ENCODE data around the gene CLEC12A.
"Not testable (repeated sequence)": the region's sequence is repeated elsewhere in the genome, so short reads cannot be mapped to it uniquely, and the experiment has no call there.

The CLEC12A gene

GRCh38 chr12:9971181-9971580, at the start of gene CLEC12A:
CLEC12A (plus strand) TSS chr12:9971409; CDS start chr12:9971597, 188 bp downstream.
- no peak for DNase-seq (ENCODE audit: low spot score)

GRCh38 chr12:9922429-9922828, 48.8 kb upstream of the CLEC12A start:
- DNase-seq (ENCODE audit: low spot score), result no peak

GRCh38 chr12:9925705-9926393, 45.4 kb upstream of the CLEC12A start:
- peak; percentile 66 for DNase-seq (ENCODE audit: low spot score)

GRCh38 chr12:9926876-9927275, 44.3 kb upstream of the CLEC12A start:
- no peak for DNase-seq (ENCODE audit: low spot score)

GRCh38 chr12:9928607-9929006, 42.6 kb upstream of the CLEC12A start:
- DNase-seq (ENCODE audit: low spot score), result no peak

GRCh38 chr12:9931245-9931644, 40.0 kb upstream of the CLEC12A start:
- DNase-seq (ENCODE audit: low spot score), result no peak

- no peak for DNase-seq (ENCODE audit: low spot score)
These were observed 38.9 kb upstream of the CLEC12A start, which contains the start of gene CLEC2A for GRCh38 chr12:9932270-9932669. CLEC2A (minus strand) TSS chr12:9932370; CDS start chr12:9932329, 41 bp downstream.

GRCh38 chr12:9933958-9934357, 37.3 kb upstream of the CLEC12A start:
- no peak for DNase-seq (ENCODE audit: low spot score)

- no peak for DNase-seq (ENCODE audit: low spot score)
These were observed 36.2 kb upstream of the CLEC12A start for GRCh38 chr12:9935026-9935425.

- DNase-seq (ENCODE audit: low spot score), result no peak
These were observed 34.6 kb upstream of the CLEC12A start for GRCh38 chr12:9936591-9936990.

GRCh38 chr12:9940375-9940774, 30.8 kb upstream of the CLEC12A start:
- DNase-seq (ENCODE audit: low spot score), result no peak

GRCh38 chr12:9941838-9942237, 29.4 kb upstream of the CLEC12A start:
- DNase-seq (ENCODE audit: low spot score), result no peak

GRCh38 chr12:9943240-9943639, 28.0 kb upstream of the CLEC12A start:
- peak; percentile 37 for DNase-seq (ENCODE audit: low spot score)

- no peak for DNase-seq (ENCODE audit: low spot score)
These were observed 26.8 kb upstream of the CLEC12A start for GRCh38 chr12:9944391-9944790.

- no peak for DNase-seq (ENCODE audit: low spot score)
These were observed 23.5 kb upstream of the CLEC12A start for GRCh38 chr12:9947674-9948073.

- DNase-seq (ENCODE audit: low spot score), result no peak
These were observed 22.5 kb upstream of the CLEC12A start for GRCh38 chr12:9948606-9949296.

GRCh38 chr12:9951026-9951675, 20.1 kb upstream of the CLEC12A start:
- no peak for DNase-seq (ENCODE audit: low spot score)

GRCh38 chr12:9952954-9953729, 18.1 kb upstream of the CLEC12A start:
- not testable (repeated sequence) for DNase-seq (ENCODE audit: low spot score)

- no peak for DNase-seq (ENCODE audit: low spot score)
These were observed 13.4 kb upstream of the CLEC12A start for GRCh38 chr12:9957834-9958233.

GRCh38 chr12:9960590-9960989, 10.6 kb upstream of the CLEC12A start:
- no peak for DNase-seq (ENCODE audit: low spot score)

GRCh38 chr12:9961106-9961505, 10.1 kb upstream of the CLEC12A start:
- DNase-seq (ENCODE audit: low spot score), result no peak

GRCh38 chr12:9961901-9962300, 9.3 kb upstream of the CLEC12A start:
- DNase-seq (ENCODE audit: low spot score), result no peak
